ENCODE data around the gene HSH2D. TPM values are rescaled to one million over a fixed set of nuclear protein-coding genes. Genes with fewer than 3 reads are reported as not detected.
A peak's percentile ranks its signal among the peaks of the same experiment; 100 is the strongest.
"Not testable (repeated sequence)": the region's sequence is repeated elsewhere in the genome, so short reads cannot be mapped to it uniquely, and the experiment has no call there.

The HSH2D gene
- total RNA-seq, 2 experiments from 2014 or later, result 57.6 to 79.0 TPM

DNA sequence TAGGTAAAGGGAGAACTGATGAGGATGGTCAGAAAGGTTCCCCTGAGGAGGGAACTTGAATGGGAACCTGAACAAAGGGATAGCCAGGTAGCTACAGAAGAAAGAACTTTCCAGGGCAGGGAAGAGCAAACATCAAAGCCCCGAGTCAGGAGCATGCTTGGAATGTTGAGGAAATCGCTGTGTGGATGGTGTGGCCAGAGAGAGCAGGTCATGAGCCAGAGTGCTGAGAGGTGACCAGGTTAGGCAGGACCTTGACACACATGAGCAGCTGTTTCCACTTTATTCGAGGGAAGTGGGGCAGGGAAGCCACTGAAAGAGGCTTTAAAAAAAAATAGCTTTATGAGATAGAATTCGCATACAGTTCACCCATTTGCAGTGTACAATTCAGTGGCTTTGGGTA lies 27.4 kb upstream of the HSH2D start:
- DNase-seq (ENCODE audit: low spot score), result no peak
- Histone ChIP-seq H3K4me2 (ENCODE audit: low read length) (peak overlapping the region; percentile 91), H3K4me1 (ENCODE audit: insufficient read depth, low read length, poor library complexity, severe bottlenecking) (peaks cover 78% of the 10 kb centered on the region), H3K9me3 (ENCODE audit: low read length) (no peaks in the 10 kb centered on the region), H2AFZ (ENCODE audit: low read length) (no peak overlapping the region), H3K9me2 (ENCODE audit: insufficient read depth, low read length) (no peaks in the 10 kb centered on the region), H3K36me3 (ENCODE audit: insufficient read depth, low read length) (peaks cover 63% of the 10 kb centered on the region), H3K79me2 (ENCODE audit: insufficient read depth, low read depth, low read length) (peaks cover 71% of the 10 kb centered on the region), H4K20me1 (ENCODE audit: insufficient read depth, low read length) (peaks cover 7% of the 10 kb centered on the region; the same call in 1 of the 2 replicates), H3K4me3 (ENCODE audit: low read depth, low read length, poor library complexity, severe bottlenecking) (peak overlapping the region; percentile 0), H3K27ac (ENCODE audit: low read depth, low read length, poor library complexity, severe bottlenecking) (peak overlapping the region; percentile 99)
- intact Hi-C loops (cut with micrococcal nuclease; ENCODE audit: unreplicated experiment), result no loop called here
- TF ChIP-seq EZH2phosphoT487 (IDR thresholded peaks at IDR 0.05; ENCODE audit: borderline replicate concordance, low read depth, low read length), result no peak
- TF ChIP-seq, protein P1, sequence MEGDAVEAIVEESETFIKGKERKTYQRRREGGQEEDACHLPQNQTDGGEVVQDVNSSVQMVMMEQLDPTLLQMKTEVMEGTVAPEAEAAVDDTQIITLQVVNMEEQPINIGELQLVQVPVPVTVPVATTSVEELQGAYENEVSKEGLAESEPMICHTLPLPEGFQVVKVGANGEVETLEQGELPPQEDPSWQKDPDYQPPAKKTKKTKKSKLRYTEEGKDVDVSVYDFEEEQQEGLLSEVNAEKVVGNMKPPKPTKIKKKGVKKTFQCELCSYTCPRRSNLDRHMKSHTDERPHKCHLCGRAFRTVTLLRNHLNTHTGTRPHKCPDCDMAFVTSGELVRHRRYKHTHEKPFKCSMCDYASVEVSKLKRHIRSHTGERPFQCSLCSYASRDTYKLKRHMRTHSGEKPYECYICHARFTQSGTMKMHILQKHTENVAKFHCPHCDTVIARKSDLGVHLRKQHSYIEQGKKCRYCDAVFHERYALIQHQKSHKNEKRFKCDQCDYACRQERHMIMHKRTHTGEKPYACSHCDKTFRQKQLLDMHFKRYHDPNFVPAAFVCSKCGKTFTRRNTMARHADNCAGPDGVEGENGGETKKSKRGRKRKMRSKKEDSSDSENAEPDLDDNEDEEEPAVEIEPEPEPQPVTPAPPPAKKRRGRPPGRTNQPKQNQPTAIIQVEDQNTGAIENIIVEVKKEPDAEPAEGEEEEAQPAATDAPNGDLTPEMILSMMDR (conservative IDR thresholded peaks at IDR 0.05; ENCODE audit: low read length), result no peak
- CTCF ChIA-PET (ENCODE audit: unreplicated experiment), result no interaction called here
- POLR2A ChIA-PET, result interaction anchor here (0.8 kb wide), 1 partner anchor 34 kb away, joined by 4 read pairs; no protein-coding TSS in a partner anchor
- no TSS peak for BruUV-seq (replicated peaks)

DNA sequence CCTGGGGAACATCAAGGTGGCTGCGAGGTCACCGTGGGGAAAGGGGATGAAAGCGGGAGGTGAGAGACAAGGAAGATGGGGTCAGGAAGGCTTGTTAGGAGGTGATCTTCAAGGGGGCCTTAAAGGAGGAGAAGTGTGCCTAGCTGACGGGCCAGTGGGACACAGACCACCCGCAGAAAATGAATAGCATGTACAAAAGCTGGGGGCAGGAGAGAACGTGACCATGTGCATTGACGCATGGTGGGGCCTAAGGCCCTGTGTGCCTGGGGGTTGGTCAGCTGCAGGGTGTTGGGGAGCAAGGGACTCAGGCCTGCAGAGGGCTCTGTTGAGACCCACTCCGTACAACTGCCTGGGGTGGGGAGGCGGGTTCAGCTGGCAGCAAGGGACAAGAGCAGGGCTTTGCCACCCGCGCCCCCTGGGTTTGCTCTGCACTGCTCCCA lies 25.9 kb upstream of the HSH2D start:
- ChIA-PET CTCF (ENCODE audit: unreplicated experiment) (interaction anchor here (0.6 to 1.2 kb wide), 3 partner anchors 32 to 47 kb away, joined by 3 to 7 read pairs (median 4); partner anchors contain the start of gene TPM4), POLR2A (interaction anchor here (0.7 to 2.4 kb wide), 6 partner anchors 24 to 488 kb away, joined by 3 to 16 read pairs (median 4); no protein-coding TSS in a partner anchor)
- peak; percentile 71 for DNase-seq (ENCODE audit: low spot score)
- Histone ChIP-seq H2AFZ (ENCODE audit: low read length) (no peak overlapping the region), H3K4me2 (ENCODE audit: low read length) (peak overlapping the region; percentile 91), H3K4me1 (ENCODE audit: insufficient read depth, low read length, poor library complexity, severe bottlenecking) (peaks cover 74% of the 10 kb centered on the region), H3K27ac (ENCODE audit: low read depth, low read length, poor library complexity, severe bottlenecking) (peak overlapping the region; percentile 99), H4K20me1 (ENCODE audit: insufficient read depth, low read length) (peaks cover 4% of the 10 kb centered on the region; the same call in 1 of the 2 replicates), H3K79me2 (ENCODE audit: insufficient read depth, low read depth, low read length) (peaks cover 62% of the 10 kb centered on the region), H3K9me3 (ENCODE audit: low read length) (no peaks in the 10 kb centered on the region), H3K9me2 (ENCODE audit: insufficient read depth, low read length) (no peaks in the 10 kb centered on the region), H3K4me3 (ENCODE audit: low read depth, low read length, poor library complexity, severe bottlenecking) (peak overlapping the region; percentile 54), H3K36me3 (ENCODE audit: insufficient read depth, low read length) (peaks cover 79% of the 10 kb centered on the region)
- intact Hi-C loops (cut with micrococcal nuclease; ENCODE audit: unreplicated experiment), result loop anchor here (1.0 to 2.0 kb wide), 3 partner anchors 26 to 65 kb away; partner anchors contain the start of gene HSH2D
- no TSS peak for BruUV-seq (replicated peaks)
- TF ChIP-seq, protein P1 (conservative IDR thresholded peaks at IDR 0.05; ENCODE audit: low read length), result peak; percentile 78
- TF ChIP-seq EZH2phosphoT487 (IDR thresholded peaks at IDR 0.05; ENCODE audit: borderline replicate concordance, low read depth, low read length), result no peak

DNA sequence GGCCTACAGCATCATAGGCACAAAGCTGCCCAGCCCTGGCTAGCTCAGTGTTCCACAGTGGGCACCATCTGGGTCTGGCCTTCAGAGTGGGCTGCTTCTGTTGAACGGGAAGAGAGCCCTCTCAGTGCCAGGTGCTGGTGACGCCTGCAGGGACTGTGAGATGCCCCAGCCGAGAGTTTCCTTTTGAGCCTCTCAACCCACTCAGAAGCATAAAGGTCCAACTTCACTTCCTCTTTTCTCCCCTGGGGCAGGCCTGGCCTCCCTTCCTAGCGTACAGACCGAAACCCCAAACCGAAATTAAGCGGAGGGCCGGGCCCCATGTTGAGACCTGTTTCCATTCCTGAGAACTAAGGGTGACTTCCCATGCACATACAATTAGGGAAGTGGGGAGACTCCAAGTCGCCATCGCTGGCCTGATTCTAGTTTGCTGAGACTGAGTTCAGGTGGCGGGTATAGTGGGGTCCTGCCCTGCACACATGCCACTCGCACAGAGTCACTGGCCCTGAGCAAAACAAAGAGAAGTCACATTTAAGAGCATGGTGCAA lies 24.9 kb upstream of the HSH2D start:
- Histone ChIP-seq H2AFZ (ENCODE audit: low read length) (no peak overlapping the region), H4K20me1 (ENCODE audit: insufficient read depth, low read length) (no peaks in the 10 kb centered on the region), H3K9me3 (ENCODE audit: low read length) (no peaks in the 10 kb centered on the region), H3K9me2 (ENCODE audit: insufficient read depth, low read length) (no peaks in the 10 kb centered on the region), H3K4me2 (ENCODE audit: low read length) (peak overlapping the region; percentile 91), H3K4me1 (ENCODE audit: insufficient read depth, low read length, poor library complexity, severe bottlenecking) (peaks cover 65% of the 10 kb centered on the region), H3K36me3 (ENCODE audit: insufficient read depth, low read length) (peaks cover 81% of the 10 kb centered on the region), H3K4me3 (ENCODE audit: low read depth, low read length, poor library complexity, severe bottlenecking) (peak overlapping the region; percentile 54), H3K27ac (ENCODE audit: low read depth, low read length, poor library complexity, severe bottlenecking) (peak overlapping the region; percentile 99), H3K79me2 (ENCODE audit: insufficient read depth, low read depth, low read length) (peaks cover 53% of the 10 kb centered on the region)
- ChIA-PET POLR2A (interaction anchor here (0.6 to 2.4 kb wide), 4 partner anchors 26 to 326 kb away, joined by 3 to 16 read pairs (median 7); no protein-coding TSS in a partner anchor), CTCF (ENCODE audit: unreplicated experiment) (interaction anchor here (1.0 to 1.2 kb wide), 2 partner anchors 31 to 48 kb away, joined by 3 to 4 read pairs; no protein-coding TSS in a partner anchor)
- DNase-seq (ENCODE audit: low spot score), result peak; percentile 96
- intact Hi-C loops (cut with micrococcal nuclease; ENCODE audit: unreplicated experiment), result loop anchor here (1.0 to 2.0 kb wide), 3 partner anchors 25 to 64 kb away; partner anchors contain the start of gene HSH2D
- no TSS peak for BruUV-seq (replicated peaks)
- TF ChIP-seq, protein P1 (conservative IDR thresholded peaks at IDR 0.05; ENCODE audit: low read length), result no peak
- no peak for TF ChIP-seq EZH2phosphoT487 (IDR thresholded peaks at IDR 0.05; ENCODE audit: borderline replicate concordance, low read depth, low read length)

DNA sequence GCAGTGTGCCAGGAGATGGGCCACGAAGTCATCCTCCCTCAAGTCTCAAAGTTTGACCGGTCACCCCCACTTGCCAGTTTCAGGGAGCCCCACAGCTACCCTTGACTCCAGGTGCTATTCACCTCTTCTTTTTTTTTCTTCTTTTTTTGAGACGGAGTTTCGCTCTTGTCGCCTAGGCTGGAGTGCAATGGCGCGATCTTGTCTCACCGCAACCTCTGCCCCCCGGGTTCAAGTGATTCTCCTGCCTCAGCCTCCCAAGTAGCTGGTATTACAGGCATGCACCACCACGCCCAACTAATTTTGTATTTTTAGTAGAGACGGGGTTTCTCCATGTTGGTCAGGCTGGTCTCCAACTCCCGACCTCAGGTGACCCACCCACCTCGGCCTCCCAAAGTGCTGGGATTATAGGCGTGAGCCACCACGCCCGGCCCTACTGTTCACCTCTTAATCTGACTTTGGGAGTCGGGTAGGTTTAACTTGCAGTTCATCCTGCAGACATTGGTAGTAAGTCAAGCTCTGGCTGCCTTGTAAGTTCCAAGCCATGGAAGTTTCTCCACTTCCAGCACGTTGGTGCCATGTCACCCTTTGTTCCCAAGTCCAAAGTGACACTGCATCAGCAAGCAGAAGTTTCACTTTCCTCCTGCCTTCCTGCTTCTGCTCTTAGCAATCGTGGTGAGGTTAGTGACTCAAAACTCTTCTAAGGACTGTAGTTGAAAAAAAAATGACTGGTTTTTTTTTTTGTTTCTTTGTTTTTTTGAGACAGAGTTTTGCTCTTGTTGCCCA lies 24.2 kb upstream of the HSH2D start:
- H4K20me1 ChIP-seq (ENCODE audit: insufficient read depth, low read length); H3K9me2 ChIP-seq (ENCODE audit: insufficient read depth, low read length); CTCF ChIA-PET (ENCODE audit: unreplicated experiment); BruUV-seq (replicated peaks); H3K9me3 ChIP-seq (ENCODE audit: low read length); H2AFZ ChIP-seq (ENCODE audit: low read length): not testable (repeated sequence)
- POLR2A ChIA-PET, result interaction anchor here (2.4 kb wide), 1 partner anchor 25 kb away, joined by 16 read pairs; no protein-coding TSS in a partner anchor
- peaks cover 46% of the 10 kb centered on the region for H3K79me2 ChIP-seq (ENCODE audit: insufficient read depth, low read depth, low read length)
- H3K27ac ChIP-seq (ENCODE audit: low read depth, low read length, poor library complexity, severe bottlenecking), result peak overlapping the region; percentile 99
- H3K36me3 ChIP-seq (ENCODE audit: insufficient read depth, low read length), result peaks cover 83% of the 10 kb centered on the region
- intact Hi-C loops (cut with micrococcal nuclease; ENCODE audit: unreplicated experiment), result loop anchor here (2.0 kb wide), 1 partner anchor 40 kb away; no protein-coding TSS in a partner anchor
- H3K4me1 ChIP-seq (ENCODE audit: insufficient read depth, low read length, poor library complexity, severe bottlenecking), result peaks cover 60% of the 10 kb centered on the region
- DNase-seq (ENCODE audit: low spot score), result peak; percentile 38
- peak overlapping the region; percentile 52 for H3K4me3 ChIP-seq (ENCODE audit: low read depth, low read length, poor library complexity, severe bottlenecking)
- H3K4me2 ChIP-seq (ENCODE audit: low read length), result peak overlapping the region; percentile 91

Measured in OCI-LY7 (cell line).